Skeletal muscle cell (primary cell): Measurements from ENCODE around the gene PCDH9.

ENCODE experiments used
- DNase-seq: peaks from one replicate; pipeline ENCODE4 v3.0.0-alpha.2; 2010; ENCODE audit warnings: low read depth
- H3K4me3 ChIP-seq: 2 replicates; pipeline ENCODE4 v1.5.1; 2011; ENCODE audit warnings: low read depth, mild to moderate bottlenecking, control low read depth, low read length, moderate library complexity

Gene PCDH9

GRCh38 chr13:66578305-66578704, 651.8 kb downstream of the PCDH9 start:
- DNase-seq: peak; percentile 43
- H3K4me3 ChIP-seq: no peak overlapping the region

- DNase-seq: no peak
- H3K4me3 ChIP-seq: no peak overlapping the region
Measured at GRCh38 chr13:66577358-66577757, 652.8 kb downstream of the PCDH9 start.

GRCh38 chr13:66576381-66576780, 653.8 kb downstream of the PCDH9 start:
- DNase-seq: no peak
- H3K4me3 ChIP-seq: no peak overlapping the region

- DNase-seq: no peak
Measured at GRCh38 chr13:66574606-66575005, 655.5 kb downstream of the PCDH9 start.

DNA sequence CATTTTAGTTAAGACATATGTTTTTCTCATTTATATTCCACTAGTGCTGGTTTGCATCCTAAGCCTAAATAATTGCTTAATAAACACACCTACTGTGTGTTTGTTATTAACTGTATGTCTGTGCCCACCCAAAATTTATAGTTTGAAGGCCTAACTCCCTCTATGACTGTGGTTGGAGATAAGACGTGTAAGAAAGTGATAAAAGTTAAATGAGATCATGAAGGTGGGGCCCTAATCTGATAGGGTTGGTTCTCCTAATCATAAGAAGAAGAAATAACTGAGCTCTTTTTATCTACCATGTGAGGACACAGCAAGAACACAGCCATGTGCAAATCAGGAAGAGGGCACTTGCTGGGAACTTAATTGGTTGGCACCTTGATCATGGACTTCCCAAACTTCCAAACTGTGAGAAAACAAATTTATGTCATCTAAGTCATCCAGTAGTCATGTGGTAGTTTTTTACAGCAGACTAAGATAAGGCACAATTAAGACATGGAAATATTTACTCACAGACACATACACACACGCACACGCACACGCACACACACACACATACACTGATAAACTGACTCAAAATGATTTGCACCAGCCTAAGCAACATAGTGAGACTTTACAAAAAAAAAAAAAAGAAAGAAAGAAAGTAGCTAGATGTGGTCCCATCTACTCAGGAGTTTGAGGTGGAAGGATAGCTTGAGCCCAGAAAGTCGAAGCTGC, 662.1 kb downstream of the PCDH9 start:
- H3K4me3 ChIP-seq: no peak overlapping the region
- DNase-seq: no peak

More at GRCh38 chr13:66574606-66575005, 655.5 kb downstream of the PCDH9 start:
- H3K4me3 ChIP-seq: no peak overlapping the region

- H3K4me3 ChIP-seq: no peak overlapping the region
- no peak for DNase-seq
Measured at GRCh38 chr13:66565279-66565678, 664.9 kb downstream of the PCDH9 start.

DNA sequence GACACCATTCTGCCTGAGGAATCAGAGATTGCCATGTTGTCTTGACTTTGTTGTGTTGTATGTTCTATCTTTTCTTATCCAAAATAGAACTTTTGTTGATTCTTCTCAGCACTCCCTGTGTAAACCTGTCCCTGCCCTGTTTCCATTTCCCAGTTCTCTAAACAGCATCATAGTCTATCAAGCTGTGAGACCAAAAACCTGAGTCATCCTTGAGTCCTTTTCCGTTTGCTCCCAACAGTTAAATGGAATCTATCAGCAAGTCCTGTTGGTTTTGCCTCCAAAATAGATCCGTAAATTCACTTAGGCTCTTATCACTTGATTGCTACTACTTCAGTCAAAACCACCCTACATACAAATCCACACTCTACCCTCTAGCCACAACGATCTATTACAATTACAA, 667.1 kb downstream of the PCDH9 start:
- no peak overlapping the region for H3K4me3 ChIP-seq
- no peak for DNase-seq

DNA sequence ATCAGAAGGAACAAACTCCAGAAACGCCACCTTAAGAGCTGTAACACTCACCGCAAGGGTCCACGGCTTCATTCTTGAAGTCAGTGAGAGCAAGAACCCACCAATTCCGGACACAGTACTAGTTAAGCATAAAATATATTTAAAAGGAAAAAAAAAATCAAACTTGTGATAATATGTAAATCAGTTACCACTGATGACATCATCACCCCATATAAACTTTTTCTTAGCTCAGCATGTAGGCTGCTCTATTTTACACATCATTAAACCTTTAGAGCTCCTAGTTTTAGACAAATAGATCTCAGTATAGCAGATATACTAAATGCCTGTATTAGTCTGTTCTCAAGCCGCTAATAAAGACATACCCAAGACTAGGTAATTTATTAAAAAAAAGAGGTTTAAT, 668.1 kb downstream of the PCDH9 start:
- H3K4me3 ChIP-seq: no peak overlapping the region
- DNase-seq: no peak

- H3K4me3 ChIP-seq: no peak overlapping the region
Measured at GRCh38 chr13:66560991-66561390, 669.1 kb downstream of the PCDH9 start.

DNA sequence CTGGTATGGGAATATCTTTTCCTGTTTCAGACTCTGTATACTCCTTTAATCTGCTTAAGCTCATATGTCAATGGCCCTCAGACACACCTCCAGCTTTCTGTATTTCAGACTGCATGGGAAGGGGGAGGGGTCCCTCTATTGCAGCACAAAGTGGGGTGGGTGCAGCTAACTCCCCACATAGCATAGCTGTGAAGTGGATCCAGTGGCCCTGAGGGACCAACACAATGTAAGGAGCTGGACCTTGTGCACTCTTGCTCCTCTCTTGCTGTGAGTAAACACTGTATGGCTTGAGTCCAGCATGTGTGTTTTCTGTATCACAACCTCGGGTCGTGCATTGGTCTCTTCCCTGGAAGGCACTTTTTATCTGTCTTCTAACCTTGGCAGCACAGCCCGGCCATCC, 669.9 kb downstream of the PCDH9 start:
- no peak for DNase-seq
- H3K4me3 ChIP-seq: no peak overlapping the region

More at GRCh38 chr13:66560991-66561390, 669.1 kb downstream of the PCDH9 start:
- no peak for DNase-seq

DNA sequence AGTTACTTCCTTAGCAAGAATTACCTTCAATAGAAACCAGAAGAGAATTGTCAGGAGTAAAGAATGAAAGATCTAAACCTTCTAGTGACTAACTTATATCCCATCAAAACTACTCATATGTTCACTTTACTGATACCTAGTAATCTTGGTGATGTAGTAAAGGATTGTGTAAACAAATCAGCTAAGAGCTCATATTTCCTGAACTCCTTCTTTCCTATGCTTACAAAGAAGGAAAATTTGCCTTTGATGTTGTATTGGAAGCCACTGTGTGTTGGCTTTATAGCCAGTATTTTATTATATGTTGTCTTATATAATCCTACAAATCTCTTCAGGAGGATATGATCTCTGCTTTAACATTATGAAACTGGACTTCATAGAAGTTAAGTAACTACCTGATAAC, 671.0 kb downstream of the PCDH9 start:
- no peak for DNase-seq
- no peak overlapping the region for H3K4me3 ChIP-seq

DNA sequence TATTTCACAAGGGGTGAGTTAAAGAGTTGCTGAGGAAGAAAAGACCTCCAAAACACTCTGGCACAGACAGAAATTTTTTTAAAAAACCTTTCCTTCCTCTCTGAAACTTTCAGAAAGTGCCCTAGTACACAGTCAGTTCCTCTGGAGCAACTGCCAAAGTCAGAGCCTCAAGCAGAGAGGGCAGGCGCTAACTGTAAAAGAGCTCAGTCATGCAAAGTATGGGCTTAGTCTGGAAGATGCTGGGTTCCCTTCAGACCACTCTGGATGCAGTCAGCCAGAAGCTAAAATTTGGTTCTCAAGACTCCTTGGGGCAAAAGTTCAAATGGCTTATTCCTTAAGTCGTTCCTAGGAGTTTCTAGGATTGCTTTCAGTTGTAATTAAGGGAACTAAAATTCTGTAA, 671.6 kb downstream of the PCDH9 start:
- DNase-seq: no peak
- no peak overlapping the region for H3K4me3 ChIP-seq

DNA sequence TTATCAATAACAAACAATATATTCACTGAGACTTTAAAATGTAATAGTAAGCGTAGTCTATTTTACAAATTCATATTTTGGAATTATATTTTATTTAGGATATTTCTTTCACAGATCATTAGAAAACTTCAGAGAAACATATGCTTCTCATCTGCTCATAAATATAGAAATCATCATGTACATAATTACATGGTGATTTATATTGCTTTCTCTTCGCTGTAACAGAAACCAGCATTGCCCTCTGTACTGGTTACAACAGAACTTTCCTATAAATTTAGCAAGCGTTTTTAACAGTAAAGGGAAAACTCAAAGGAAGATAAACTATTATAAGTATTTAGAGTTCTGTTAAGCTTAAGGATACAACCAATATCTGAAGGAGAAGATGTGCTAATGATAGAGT, 672.8 kb downstream of the PCDH9 start:
- no peak for DNase-seq
- no peak overlapping the region for H3K4me3 ChIP-seq

DNA sequence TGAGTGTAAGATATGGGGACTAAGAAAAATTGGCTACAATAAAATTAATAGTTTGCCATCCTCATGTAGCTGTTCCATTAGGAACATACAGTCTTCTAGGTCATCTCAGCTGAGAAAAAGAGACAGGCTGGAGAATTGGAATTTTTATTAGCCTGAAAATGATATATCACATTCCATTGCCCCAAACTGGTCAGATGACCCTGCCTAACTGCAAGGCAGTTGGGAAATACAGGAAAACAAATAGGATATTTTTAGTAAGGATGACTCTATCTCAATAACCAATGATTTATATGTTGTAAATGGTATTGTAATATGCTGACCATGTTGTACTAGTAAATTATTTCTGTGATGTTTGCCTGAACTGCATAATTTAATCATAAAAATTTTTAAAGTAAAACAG, 673.8 kb downstream of the PCDH9 start:
- no peak for DNase-seq
- no peak overlapping the region for H3K4me3 ChIP-seq

GRCh38 chr13:66553391-66553790, 676.7 kb downstream of the PCDH9 start:
- no peak for DNase-seq
- H3K4me3 ChIP-seq: no peak overlapping the region

GRCh38 chr13:66551128-66551527, 679.0 kb downstream of the PCDH9 start:
- DNase-seq: no peak
- no peak overlapping the region for H3K4me3 ChIP-seq

DNA sequence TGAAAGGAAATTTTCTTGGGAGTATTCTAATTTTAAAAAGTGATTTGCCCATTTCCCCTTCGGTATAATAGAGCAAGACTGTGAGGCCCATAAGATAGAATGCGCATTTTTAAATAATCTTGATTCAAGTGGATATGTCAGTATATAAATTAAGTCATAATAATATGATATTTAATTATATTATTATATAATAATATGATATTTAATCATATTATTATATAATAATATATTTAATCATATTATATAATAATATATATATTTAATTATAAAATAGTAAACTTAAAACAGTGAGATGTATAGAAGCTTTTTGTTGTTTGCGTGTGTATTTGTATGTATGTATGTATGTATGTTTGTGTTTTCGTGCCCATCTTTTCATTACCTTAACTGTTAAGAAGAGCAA, 682.5 kb downstream of the PCDH9 start:
- DNase-seq: no peak
- no peak overlapping the region for H3K4me3 ChIP-seq

DNA sequence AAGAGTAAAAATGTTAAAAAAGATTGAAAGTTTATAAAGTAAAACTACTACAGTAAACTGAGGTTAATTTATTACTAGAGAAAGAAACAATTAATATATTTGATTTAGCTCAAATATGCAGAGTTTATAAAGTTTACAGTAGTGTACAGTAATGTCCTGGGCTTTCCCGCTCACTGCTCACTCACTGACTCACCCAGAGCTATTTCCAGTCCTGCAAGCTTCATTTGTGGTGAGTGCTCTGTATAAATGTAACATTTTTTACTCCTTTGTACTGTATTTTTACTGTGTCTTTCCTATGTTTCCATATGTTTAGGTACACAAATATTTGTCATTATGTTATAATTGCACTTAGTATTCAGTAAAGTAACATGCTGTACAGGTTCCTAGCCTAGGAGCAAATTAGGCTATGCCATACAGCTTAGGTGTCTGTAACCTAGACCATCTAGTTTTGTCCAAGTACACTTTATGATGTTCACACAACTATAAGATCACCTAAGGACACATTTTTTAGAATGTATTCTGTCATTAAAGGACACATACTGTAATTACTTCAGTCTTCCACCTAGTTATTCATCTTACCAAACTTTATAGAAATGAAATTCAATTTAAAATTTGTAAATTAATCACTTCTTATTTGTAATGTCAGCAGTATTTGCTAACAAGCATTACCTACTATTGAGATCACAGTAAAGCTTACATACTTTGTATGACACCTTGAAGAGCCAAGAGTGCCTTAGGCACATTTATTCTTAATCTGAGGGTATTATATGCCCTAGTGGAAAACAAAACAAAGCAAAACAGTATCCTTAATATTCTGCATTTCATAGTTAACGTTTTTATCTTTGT, 683.4 kb downstream of the PCDH9 start:
- no peak for DNase-seq

DNA sequence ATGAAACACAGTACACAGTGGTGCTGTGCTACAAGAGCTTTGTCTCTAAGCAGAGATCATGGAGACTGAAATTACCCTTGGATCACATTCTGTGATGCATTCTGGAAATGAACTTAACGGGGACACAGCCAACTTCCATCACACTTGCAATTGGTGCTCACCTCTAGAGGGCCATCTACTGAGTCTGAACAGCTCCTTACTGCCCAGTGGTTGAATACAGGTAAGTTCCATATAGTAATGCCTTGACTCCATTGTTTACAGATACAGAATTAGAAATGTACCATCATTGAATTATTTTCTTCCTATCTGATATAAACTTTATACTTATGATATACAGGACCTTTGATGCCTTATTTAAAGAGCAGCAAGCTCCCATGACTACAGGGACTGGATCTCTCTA, 686.4 kb downstream of the PCDH9 start:
- H3K4me3 ChIP-seq: no peak overlapping the region
- DNase-seq: no peak

More for the DNA sequence above, 683.4 kb downstream of the PCDH9 start:
- H3K4me3 ChIP-seq: no peak overlapping the region

GRCh38 chr13:66537417-66537816, 692.7 kb downstream of the PCDH9 start:
- no peak for DNase-seq
- no peak overlapping the region for H3K4me3 ChIP-seq

DNA sequence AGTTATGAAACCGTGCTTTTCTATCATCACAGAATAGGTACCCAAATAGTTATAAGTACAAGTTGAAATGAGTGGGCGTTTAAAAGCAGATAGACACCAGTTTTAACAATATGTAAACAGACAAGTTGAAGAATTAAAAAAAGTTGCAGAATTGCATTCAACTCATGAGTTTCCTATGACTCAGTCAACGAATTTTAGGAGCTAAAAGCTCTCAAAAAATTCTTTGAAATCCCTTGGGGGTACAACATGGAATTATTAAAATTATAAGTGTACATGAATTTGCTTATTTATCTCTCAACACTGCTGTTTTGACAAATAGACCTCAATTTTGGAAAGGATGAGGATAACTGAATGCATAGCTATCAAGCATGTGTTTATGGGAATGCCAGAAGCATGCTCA, 693.4 kb downstream of the PCDH9 start:
- no peak overlapping the region for H3K4me3 ChIP-seq
- no peak for DNase-seq
